PFSK-1 (cell line): ENCODE measurements around the gene AP1S2.

Experiments used
- FOXP2 ChIP-seq: optimal IDR thresholded peaks from 2 replicates; pipeline ENCODE3; 2011; ENCODE audit warnings: borderline replicate concordance, control low read depth, inconsistent platforms; ENCODE audit not compliant: insufficient read depth; ENCODE audit errors: extremely low read length, extremely low read depth
- TAF1 ChIP-seq: IDR thresholded peaks from 2 replicates; pipeline ENCODE4 v1.6.1; 2012; ENCODE audit warnings: low read length, control low read depth, borderline replicate concordance; ENCODE audit not compliant: insufficient read depth

DNA sequence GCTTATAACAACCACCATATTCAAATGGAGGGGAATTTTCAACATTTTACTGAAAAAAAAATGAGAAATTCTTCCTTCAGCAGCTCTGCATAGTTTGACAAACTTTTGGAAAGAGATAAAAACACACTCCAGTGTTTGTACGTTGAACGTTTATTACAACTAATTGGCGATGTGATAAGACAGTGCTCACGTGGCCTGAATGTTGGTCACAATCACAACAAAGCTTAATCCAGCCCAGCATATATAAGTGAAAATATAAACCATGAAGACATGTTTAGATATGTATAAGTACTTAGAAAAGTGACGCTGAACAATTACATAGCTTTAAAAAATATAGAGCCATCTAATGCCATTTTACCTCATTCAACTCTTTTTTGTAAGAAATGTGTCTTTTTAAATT lies 28.7 kb downstream of the AP1S2 start:
- TF ChIP-seq TAF1 (no peak), FOXP2 (no peak)
